DMS 273 (cell line): Measurements from ENCODE around the gene PET117.
"Not testable (repeated sequence)": the region's sequence is repeated elsewhere in the genome, so short reads cannot be mapped to it uniquely, and the experiment has no call there.

Experiments used
- DNase-seq: peaks from one replicate; lab custom pipeline; 2025; ENCODE audit not compliant: unreplicated experiment; lab: John Stamatoyannopoulos, UW

Gene PET117, protein sequence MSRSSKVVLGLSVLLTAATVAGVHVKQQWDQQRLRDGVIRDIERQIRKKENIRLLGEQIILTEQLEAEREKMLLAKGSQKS

DNA sequence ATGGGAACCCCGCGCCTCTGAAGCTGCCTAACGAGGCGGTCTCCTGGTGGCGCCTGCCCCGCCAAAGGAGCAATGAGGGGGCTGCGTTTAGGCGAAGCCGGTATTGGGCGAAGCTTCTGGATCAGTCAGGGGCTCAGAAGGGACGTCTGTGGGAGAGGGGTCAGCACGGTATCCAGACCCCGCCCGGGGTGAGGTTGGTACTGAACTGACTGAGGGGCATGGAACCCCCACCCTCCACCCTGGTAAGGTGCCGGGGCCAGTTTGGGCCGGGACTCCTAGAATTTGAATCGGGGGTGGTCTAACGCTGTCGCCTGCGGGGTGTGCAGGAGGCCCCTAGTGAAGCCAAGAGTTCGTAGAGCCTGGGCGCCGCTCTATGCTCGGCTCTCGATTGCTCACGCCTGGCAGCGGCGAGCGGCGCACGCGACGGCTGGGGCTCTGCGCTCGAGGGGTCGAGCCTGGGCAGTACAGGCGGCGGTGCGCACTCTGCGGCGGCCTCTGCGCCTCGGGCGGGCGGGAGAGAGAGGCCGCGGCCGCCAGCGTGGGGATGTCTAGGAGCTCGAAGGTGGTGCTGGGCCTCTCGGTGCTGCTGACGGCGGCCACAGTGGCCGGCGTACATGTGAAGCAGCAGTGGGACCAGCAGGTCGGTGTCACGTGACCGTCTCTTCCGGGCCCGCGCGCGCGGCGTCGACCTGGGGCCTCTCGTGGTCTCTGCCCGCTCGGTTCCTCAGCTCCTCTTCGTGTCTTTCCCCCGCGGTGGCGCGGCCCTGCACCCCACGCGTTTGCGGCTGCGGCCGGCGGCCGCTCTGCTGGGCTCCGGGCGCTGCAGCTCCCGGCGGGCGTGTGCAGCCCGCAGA is at the start of gene PET117, which contains the start of gene KAT14:
TSS of gene PET117 (plus strand) at position 452 of the 854 bp plus-strand sequence. CDS start at position 545, 93 bp downstream.
TSS of gene KAT14 (plus strand) at position 452 of the 854 bp plus-strand sequence. CDS start 4,798 bp downstream, outside the sequence.
- peak; percentile 97 for DNase-seq

DNA sequence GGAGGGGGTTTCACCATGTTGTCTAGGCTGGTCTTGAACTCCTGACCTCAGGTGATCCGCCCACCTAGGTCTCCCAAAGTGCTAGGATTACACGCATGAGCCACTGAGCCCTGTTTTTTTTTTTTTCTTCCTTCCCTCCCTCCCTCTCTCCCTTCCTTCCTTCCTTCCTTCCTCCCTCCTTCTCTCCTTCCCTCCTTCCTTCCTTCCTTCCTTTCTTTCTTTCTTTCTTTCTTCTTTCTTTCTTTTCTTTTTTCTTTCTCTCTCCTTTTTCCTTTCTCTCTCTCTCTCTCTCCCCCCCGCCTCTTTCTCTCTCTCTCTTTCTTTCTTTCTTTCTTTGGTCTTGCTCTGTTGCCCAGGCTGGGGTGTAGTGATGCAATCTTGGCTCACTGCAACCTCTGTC is 49.4 kb upstream of the PET117 start:
- DNase-seq = not testable (repeated sequence)

DNA sequence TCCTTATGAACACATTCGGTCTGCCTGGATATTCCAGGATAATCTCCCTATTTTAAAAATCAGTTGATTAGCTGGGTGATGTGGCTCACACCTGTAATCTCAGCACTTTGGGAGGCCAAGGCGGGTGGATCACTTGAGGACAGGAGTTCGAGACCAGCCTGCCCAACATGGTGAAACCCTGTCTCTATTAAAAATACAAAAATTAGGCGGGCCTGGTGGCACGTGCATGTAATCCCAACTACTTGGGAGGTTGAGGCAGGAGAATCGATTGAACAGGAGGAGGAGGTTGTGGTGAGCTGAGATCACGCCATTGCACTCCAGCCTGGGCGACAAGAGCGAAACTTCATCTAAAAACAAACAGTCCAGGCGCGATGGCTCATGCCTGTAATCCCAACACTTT is 48.8 kb upstream of the PET117 start:
- DNase-seq = not testable (repeated sequence)

DNA sequence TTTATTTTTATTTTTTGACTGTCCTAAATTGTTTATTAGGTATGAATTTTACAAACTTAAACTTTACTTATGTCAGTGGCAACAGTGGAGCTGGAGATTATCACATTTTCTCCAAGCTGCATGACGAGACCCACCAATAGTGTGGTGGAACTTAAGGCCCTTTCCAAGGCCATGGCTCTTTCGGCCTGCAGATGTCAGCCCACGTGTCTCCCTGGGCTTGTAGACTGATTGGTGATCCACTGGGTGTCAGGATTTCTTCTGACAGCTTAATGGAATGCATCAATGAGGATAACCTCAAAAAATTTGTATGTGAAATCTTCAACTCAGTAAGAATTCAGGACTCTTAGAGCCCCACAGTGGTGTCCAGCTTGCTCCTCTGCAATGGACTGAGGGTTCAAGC is 47.6 kb upstream of the PET117 start:
- no peak for DNase-seq

DNA sequence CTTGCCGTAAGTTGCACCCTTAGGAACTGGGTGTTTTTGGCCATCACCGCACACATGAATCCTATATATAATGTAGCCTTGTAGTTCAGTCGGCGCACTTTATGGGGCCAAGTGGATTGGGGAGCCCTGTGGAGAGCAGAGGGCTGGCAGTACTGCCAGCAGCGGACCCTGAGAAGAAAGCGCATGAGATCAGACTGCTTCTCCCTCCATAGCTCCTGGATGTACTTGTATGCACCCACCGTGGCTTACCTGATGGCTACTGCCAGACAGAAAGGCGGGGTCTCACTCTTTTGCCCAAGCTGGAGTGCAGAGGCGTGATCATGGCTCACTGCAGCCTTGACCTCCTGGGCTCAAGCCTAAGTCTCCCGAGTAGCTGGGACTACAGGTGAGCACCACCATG is 47.2 kb upstream of the PET117 start:
- DNase-seq = no peak

DNA sequence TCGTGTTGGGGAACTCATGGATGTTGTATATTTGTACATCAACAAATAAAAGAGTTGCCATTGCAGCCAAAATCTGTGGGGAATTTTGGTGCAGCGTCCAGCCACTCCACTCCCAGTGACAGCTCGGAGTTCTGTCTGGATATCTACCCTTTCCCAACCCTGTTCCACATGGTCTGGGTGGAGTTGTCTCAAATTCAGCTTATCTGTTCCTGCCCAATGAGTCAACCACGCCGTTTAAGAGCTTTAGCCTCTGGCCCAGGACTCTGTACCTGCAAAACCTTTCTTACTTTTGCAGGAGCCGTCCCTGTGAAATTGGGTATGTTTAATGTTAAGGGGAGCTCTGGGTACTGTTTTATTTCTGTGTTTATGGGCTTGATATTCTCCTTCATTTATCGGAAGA is 46.0 kb upstream of the PET117 start:
- DNase-seq = no peak

DNA sequence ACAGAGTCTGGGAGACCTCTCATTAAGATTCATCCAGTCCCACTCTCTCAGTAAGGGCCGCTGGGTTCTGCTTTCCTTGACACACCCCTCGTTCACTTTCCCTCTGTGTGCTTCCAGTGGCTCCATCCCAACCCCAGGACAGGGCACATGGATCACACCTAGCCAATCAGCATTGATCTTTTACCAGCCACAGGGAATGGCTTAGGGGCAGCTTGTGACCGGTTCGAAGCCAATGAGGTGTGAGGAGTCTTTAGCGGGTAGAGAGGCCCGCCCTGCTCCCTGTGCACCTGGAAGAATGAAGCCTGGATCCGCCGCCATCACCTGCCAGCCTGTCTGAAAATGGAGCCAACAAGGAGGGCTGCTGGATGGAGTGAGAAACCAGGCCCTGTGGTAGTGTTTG is 44.8 kb upstream of the PET117 start:
- no peak for DNase-seq

DNA sequence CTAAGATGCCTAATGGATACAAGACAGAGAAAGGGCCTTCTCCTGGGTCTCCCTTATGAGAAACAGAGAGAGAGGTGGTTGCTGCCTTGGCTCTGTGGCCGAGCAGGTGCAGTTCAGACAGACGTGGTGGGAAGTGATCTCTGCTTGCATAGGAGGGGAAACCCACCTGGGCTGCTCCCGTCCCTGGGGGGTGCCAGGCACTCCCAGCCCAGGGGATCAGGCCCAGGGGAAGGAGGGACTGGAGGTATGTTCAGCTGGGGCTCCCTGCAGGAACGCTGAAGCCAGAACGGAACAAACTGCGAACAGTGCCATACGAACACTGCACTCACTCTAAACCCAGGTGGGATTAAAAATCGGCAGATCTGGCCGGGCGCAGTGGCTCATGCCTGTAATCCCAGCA is 44.3 kb upstream of the PET117 start:
- no peak for DNase-seq

DNA sequence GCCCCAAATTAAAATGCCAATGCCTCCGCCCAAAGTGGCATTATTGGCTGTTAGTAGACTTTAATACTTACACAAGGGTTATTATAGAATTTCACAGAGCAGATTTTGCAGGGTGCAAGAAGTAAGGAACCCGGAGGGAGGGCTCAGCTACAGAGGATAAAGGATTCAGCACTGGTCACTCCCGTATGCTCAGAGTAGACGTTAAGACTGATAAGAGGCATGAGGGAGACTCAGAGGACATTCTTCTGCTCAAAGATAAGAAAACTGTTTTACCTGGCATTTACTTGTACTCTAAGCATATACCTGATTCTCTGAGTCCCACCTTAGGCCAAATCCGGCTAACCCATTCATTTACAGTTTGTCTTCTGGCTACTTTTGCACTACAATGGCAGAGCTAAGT is 43.5 kb upstream of the PET117 start:
- DNase-seq = no peak

DNA sequence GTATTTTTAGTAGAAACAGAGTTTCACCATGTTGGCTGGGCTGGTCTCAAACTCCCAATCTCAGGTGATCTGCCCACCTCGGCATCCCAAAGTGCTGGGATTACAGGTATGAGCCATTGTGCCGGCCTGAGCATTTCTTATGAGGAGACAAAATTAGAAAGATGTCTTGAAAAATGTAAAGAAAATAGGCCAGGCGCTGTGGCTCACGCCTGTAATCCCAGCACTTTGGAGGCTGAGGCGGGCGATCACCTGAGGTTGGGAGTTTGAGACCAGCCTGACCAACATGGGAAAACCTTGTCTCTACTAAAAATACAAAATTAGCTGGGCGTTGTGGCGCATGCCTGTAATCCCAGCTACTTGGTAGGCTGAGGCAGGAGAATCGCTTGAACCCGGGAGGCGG is 37.1 kb upstream of the PET117 start:
- DNase-seq = not testable (repeated sequence)

DNA sequence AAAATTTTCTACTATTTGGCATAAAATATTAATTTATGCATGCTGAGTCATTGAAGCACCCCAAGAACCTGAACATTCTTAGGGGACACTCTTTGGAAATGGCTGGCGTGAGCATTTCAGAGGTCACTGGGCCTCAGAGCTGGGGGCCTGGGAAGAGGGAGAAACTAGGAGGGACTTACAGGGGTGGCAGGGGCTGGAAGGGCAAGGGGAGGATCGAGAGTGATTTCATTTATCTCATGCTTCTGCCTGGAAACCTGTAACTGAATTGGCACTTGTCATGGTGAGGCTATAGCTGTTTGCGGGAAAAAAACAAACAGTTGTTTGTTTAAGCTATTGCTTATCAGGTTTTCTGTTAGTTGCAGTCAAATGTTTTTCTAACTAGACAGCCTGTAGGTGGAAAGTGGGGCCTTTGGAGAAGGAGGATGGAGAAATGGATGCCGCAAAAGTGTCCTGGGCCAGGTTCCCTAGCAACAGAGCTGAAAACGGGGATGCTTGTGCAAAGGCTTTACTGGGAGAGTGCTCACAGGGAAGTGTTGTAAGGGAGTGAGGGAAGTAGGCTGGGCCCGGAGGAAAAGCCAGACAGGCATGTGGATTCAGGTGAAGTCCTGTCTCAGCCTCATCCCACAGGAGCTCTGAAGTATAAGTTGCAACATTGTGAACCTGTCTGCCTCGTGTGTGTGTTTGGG is 36.4 kb upstream of the PET117 start:
- peak; percentile 25 for DNase-seq

DNA sequence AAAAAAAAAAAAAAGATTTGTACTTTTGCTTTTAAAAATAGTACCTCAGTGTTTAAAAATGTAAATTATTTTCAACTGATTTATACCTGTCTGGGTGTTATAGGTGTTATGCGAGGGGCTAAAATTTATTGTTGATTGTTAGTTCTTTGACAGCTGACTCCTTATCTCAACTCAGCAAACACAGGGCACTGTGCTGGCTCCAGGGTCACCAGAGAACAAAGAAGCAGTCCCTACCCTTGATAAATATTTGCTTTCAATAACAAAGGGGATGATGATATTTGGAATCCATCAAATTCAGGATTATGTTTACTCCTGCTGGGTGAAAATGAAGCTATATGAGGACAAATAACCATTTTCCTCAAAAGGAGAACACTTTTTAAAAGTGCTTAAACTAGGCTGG is 34.2 kb upstream of the PET117 start:
- DNase-seq = no peak

DNA sequence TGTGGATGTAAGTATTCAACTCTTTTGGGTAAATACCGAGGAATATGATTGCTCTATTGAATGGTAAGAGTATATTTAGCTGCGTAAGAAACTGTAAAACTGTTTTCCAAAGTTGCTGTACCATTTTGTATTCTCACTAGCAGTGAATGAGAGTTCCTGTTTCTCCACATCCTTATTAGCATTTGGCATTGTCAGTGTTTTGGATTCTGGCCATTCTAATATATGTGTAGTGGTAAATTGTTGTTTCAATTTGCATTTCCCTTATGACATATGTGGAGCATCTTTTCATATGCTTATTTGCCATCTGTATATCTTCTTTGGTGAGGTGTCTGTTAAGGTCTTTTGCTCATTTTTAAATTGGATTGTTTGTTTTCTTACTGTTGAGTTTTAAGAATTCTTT is 29.3 kb upstream of the PET117 start:
- no peak for DNase-seq

DNA sequence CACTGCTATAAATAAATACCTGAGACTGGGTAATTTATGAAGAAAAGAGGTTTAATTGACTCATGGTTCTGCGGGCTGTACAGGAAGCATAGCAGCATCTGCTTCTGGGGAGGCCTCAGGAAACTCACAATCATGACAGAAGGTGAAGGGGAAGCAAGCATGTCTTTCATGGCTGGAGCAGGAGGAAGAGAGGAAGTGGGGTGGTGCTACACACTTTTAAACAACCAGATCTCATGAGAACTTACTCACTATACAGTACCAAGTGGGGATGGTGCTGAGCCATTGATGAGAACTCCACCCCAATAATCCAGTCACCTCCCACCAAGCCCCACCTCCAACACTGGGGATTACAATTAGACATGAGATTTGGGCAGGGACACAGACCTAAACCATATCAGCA is 9.1 kb upstream of the PET117 start:
- not testable (repeated sequence) for DNase-seq

DNA sequence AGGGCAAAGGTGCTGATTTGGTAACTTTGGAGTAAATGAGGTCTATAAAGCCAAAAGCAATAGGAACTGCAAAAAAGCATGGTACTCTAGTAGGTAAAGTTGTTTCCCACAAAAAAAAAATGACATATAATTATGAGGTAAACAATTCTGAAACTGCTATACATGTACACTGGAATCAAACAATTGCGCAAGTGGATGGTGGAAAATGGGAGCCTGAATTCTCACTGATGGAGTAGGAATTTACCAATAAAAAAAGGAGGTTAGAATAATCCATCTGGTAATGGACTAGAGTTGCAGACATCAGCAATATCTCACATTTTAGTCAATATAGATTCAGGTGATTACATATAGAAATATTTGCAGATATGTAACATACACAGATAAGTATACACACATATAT is 5.0 kb upstream of the PET117 start:
- no peak for DNase-seq

DNA sequence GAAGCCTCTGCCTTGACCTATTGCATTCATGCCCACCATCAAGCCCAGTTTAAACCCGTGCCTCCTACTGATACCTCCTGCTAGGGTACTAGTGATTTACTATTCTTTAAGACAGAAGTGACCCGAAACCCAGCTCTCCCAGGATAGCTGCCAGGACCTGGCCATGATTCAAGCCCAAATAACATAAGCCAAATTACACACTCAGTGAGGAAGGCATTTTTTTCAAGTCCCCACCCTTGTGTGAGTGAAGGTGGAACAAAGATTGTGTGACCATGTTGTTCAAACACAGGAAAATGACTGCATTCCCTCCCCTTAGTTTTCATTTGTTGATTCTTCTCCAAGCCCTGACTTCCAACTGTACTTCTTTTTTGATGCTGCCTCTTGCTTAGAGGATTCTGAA is 3.7 kb upstream of the PET117 start:
- DNase-seq = no peak

DNA sequence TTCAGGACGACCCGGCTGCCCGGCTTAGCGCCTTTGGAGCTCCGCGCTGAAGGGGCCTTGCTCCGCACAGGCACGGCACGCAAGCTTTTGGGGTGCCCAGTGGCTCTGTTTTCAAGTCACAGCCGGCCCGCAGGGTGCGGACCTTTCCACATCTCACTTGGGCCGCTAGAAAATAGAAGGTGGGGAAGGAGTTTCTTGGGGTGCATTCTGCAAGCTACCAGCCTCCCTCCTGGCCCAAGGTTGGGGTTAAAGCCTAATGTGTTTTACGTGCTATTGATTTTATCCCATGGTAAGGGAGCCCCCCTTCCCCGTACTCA is 561 bp downstream of the PET117 start:
- no peak for DNase-seq

DNA sequence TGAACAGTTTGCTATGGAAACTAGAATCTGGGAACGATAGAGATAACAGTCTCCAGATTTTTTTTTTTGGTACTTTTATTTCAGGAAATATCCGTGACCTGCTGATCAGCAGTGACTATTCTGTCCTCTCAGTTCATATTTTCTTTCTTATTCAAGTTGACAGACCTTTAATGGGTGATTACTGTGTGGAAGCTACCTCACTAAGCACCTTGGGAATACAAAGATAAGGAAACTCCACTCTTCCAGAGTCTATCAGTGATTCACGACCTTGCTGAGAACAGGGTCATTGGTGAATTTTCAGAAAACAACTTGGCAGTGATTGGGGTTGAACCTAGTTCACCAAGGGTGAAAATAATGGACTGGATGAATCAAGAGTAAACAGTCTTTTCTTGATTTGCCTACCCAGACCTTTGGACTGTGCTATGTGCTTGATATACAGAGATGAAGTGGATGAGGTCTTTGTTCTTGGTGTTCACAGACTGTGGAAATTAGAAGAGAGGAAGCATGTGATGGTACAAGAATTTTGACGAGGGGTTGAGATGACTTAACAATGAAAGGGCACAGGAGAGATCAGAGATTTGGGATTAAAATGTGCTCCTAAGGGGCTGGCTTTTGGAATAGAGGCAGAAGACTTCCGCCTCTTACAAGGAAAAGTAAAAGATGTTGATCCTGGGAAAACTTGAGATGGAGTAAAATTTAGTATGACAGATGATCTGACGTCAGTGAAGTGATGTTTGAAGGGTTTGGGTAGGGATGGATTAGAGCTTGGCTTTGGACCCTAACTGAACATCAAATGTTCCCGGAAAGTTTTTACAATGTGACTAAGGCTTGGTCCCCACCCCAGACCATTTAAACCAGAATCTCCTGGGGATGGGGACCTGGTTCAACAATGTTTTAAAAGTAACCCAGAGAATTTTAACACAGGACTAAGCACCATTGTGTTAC is 1.2 kb downstream of the PET117 start:
- peak; percentile 34 for DNase-seq

DNA sequence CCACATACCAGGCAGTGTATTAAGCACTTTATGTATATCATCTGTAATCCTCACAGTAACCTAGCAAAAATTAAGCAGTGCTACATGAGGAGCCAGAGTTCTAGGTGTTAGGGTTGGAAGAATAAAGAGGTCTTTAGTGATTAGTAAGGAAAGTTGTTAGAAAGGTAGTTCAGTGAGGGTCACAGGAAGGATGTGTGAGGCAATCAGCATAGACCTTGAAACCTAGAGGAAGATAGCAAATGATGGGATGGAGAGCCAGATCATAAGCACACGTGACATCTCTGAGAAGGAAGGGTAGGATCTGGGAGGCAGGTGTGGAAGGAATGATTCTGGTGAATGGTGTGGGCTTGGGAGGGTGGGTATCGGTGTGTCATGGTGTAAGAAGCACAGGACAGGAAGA is 2.2 kb downstream of the PET117 start:
- DNase-seq = no peak

DNA sequence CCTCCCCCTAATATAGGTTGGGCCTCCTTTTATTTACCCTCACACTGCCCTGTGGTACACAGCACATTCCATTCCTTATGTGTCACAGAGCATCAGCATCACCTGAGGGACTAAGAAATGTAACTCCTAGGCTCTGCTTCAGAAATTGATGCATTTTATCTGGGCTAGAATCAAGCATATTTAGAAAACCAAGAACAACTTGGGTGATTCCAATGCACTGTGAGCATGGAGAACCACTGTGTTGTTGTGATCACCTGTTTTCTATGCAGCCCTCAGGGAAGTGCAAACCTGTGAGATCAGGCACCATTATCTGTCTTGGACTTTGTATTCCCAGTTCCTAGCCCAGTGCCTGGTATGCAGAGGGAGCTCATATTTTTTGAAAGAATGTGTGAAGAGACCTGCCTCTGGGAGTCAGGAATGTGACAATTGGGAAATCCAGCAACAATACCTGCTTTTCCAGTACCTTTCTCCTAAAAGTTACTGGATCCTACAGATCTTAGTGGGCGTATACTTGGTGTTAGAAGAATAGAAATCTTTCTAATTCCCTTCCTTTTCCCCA is 7.0 kb downstream of the PET117 start:
- no peak for DNase-seq

DNA sequence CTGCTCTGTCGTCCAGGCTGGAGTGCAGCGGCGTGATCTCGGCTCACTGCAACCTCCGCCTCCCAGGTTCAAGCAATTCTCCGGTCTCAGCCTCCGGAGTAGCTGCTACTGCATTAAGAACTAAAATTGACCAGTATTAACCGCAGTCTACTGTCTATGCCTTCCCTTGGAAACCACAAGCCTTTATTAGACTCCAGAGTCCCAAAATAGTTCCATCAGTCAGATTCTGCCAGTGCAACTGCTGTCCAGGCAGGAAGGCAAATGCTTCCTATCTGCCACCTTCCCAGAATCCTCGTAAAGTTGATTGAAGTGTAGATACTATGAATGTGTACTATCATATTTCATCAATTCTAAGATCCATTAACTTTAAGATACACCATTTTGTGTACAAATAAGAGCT is 16.7 kb downstream of the PET117 start:
- DNase-seq = no peak
